SK-N-SH (cell line): ENCODE results near the gene TBC1D2B. TPM values are rescaled to one million over a fixed set of nuclear protein-coding genes. Genes with fewer than 3 reads are reported as not detected.

Source experiments
- CTCF ChIA-PET: fragments of 300-600, 350-600 bp; formaldehyde crosslinking; extraction: SDS; loops from one replicate; lab custom pipeline; 2021; lab: Yijun Ruan, JAX
- POLR2A ChIA-PET: fragments of 350-600 bp; sonication (Branson Sonifier 250); formaldehyde crosslinking; extraction: SDS; loops from one replicate; lab custom pipeline; 2020; ENCODE audit warnings: antibody characterized with exemption, inconsistent platforms; lab: Yijun Ruan, JAX
- DNase-seq: peaks from one replicate; pipeline ENCODE4 v3.0.0; 2012
- H2AFZ ChIP-seq: fragments of 200-600 bp; sonication (generic); 2 replicates; pipeline ENCODE4 v1.8.1; 2016; ENCODE audit warnings: antibody characterized with exemption, mild to moderate bottlenecking, low read depth
- H3F3A ChIP-seq: fragments of 200-600 bp; sonication (generic); replicated peaks from 2 replicates; pipeline ENCODE3; 2016; ENCODE audit warnings: antibody characterized with exemption, mild to moderate bottlenecking; ENCODE audit not compliant: insufficient read depth
- H3K27ac ChIP-seq, 2 experiments: fragments of 200-500 bp in 1 of 2; fragments of 200-600 bp in 1 of 2; sonication (Bioruptor generic) in 1 of 2; sonication (generic), shearing (Covaris generic) in 1 of 2; 2 replicates each; pipeline versions ENCODE4 v1.5.1 to v1.6.1; 2014 to 2016; ENCODE audit warnings: low read depth in 2 of 2, inconsistent platforms in 1 of 2, low read length in 1 of 2, mild to moderate bottlenecking in 1 of 2, mixed read lengths in 1 of 2
- H3K27me3 ChIP-seq: fragments of 200-600 bp; sonication (generic), shearing (Covaris generic); 2 replicates; pipeline ENCODE4 v1.6.1; 2016; ENCODE audit warnings: mixed run types; ENCODE audit not compliant: insufficient read depth
- H3K36me3 ChIP-seq, 2 experiments: fragments of 200-500 bp in 1 of 2; fragments of 200-600 bp in 1 of 2; sonication (Bioruptor generic) in 1 of 2; sonication (generic) in 1 of 2; replicated peaks in 1 of 2; 2 replicates each; pipeline versions ENCODE3 to v1.5.1; 2014 to 2016; ENCODE audit warnings: low read length in 1 of 2, mild to moderate bottlenecking in 1 of 2; ENCODE audit not compliant: insufficient read depth in 2 of 2, control insufficient read depth in 1 of 2
- H3K4me1 ChIP-seq, 2 experiments: fragments of 200-500 bp in 1 of 2; fragments of 200-600 bp in 1 of 2; sonication (Bioruptor generic) in 1 of 2; sonication (generic), shearing (Covaris generic) in 1 of 2; 2 replicates each; pipeline versions ENCODE4 v1.5.1 to v1.6.1; 2014 to 2016; ENCODE audit warnings: low read depth in 1 of 2, low read length in 1 of 2, mixed run types in 1 of 2; ENCODE audit not compliant: insufficient read depth in 2 of 2, control insufficient read depth in 1 of 2
- H3K4me2 ChIP-seq: fragments of 200-600 bp; sonication (generic), shearing (Covaris generic); 2 replicates; pipeline ENCODE4 v1.6.1; 2017; ENCODE audit warnings: mixed run types
- H3K4me3 ChIP-seq, 2 experiments: fragments of 200-500 bp in 1 of 2; fragments of 200-600 bp in 1 of 2; sonication (Bioruptor generic) in 1 of 2; sonication (generic), shearing (Covaris generic) in 1 of 2; 2 replicates each; pipeline versions ENCODE4 v1.5.1 to v1.8.1; 2014 to 2016; ENCODE audit warnings: low read depth in 2 of 2, inconsistent platforms in 1 of 2, low read length in 1 of 2, mild to moderate bottlenecking in 1 of 2, mixed read lengths in 1 of 2, moderate library complexity in 1 of 2
- H3K79me2 ChIP-seq: fragments of 200-600 bp; sonication (generic); 2 replicates; pipeline ENCODE4 v1.8.1; 2017; ENCODE audit warnings: mild to moderate bottlenecking; ENCODE audit not compliant: insufficient read depth
- H3K9ac ChIP-seq: fragments of 200-600 bp; sonication (generic); 2 replicates; pipeline ENCODE4 v1.6.1; 2017; ENCODE audit warnings: mixed run types
- H3K9me2 ChIP-seq: fragments of 200-600 bp; sonication (generic); 2 replicates; pipeline ENCODE4 v1.6.1; 2017; ENCODE audit warnings: mixed run types
- H3K9me3 ChIP-seq: fragments of 200-600 bp; sonication (generic); 2 replicates; pipeline ENCODE4 v1.6.1; 2017; ENCODE audit warnings: mixed run types, mild to moderate bottlenecking, moderate library complexity
- H4K20me1 ChIP-seq: fragments of 200-600 bp; sonication (generic); 2 replicates; pipeline ENCODE4 v1.6.1; 2017; ENCODE audit warnings: mild to moderate bottlenecking, mixed run types; ENCODE audit not compliant: insufficient read depth
- CTCF ChIP-seq: fragments of 200-600 bp; sonication (generic); IDR thresholded peaks from 2 replicates; pipeline ENCODE4 v1.6.1; 2017; ENCODE audit warnings: antibody characterized with exemption, mild to moderate bottlenecking, moderate library complexity
- ELF1 ChIP-seq: IDR thresholded peaks from 2 replicates; pipeline ENCODE4 v1.4.0; 2012
- EP300 ChIP-seq, 2 experiments: IDR thresholded peaks; 2 replicates each; pipeline versions ENCODE4 v1.4.0 to v1.6.1; 2012; ENCODE audit warnings: borderline replicate concordance in 1 of 2, low read depth in 1 of 2, low read length in 1 of 2
- EZH2phosphoT487 ChIP-seq: fragments of 200-600 bp; sonication (generic); IDR thresholded peaks from 2 replicates; pipeline ENCODE4 v1.6.1; 2017; ENCODE audit warnings: low read depth, mixed run types, mild to moderate bottlenecking, antibody characterized with exemption, moderate library complexity, borderline replicate concordance
- FOXJ3 ChIP-seq: sonication (generic); formaldehyde crosslinking; IDR thresholded peaks from 2 replicates; pipeline ENCODE4 v1.5.1; 2020; ENCODE audit warnings: mild to moderate bottlenecking, missing genetic modification reagents
- GATA2 ChIP-seq: sonication (generic); formaldehyde crosslinking; IDR thresholded peaks from 2 replicates; pipeline ENCODE4 v1.5.0; 2020; ENCODE audit warnings: mild to moderate bottlenecking, missing genetic modification reagents
- MEF2A ChIP-seq: IDR thresholded peaks from 2 replicates; pipeline ENCODE4 v1.4.0; 2012; ENCODE audit warnings: low read depth, borderline replicate concordance
- MXI1 ChIP-seq: IDR thresholded peaks from 2 replicates; pipeline ENCODE4 v1.6.1; 2012; ENCODE audit warnings: mild to moderate bottlenecking, low read depth, low read length, improper control_type of control experiment
- NRF1 ChIP-seq: IDR thresholded peaks from 2 replicates; pipeline ENCODE4 v1.6.1; 2012; ENCODE audit warnings: low read depth, mild to moderate bottlenecking, low read length
- POLR2AphosphoS5 ChIP-seq: IDR thresholded peaks from 2 replicates; pipeline ENCODE4 v1.6.1; 2012; ENCODE audit warnings: low read depth, low read length
- RFX5 ChIP-seq: IDR thresholded peaks from 2 replicates; pipeline ENCODE4 v1.6.1; 2012; ENCODE audit warnings: mild to moderate bottlenecking, improper control_type of control experiment, low read length
- RXRA ChIP-seq: IDR thresholded peaks from 2 replicates; pipeline ENCODE4 v1.4.0; 2012; ENCODE audit warnings: low read depth, mild to moderate bottlenecking, borderline replicate concordance
- SIN3A ChIP-seq: IDR thresholded peaks from 2 replicates; pipeline ENCODE4 v1.6.1; 2012; ENCODE audit warnings: low read depth, mild to moderate bottlenecking, low read length, moderate library complexity, borderline replicate concordance
- SMC3 ChIP-seq: IDR thresholded peaks from 2 replicates; pipeline ENCODE4 v1.6.1; 2012; ENCODE audit warnings: low read depth, low read length, improper control_type of control experiment
- TAF1 ChIP-seq: IDR thresholded peaks from 2 replicates; pipeline ENCODE4 v1.6.1; 2012; ENCODE audit warnings: low read depth, mild to moderate bottlenecking, low read length, moderate library complexity, borderline replicate concordance
- TCF12 ChIP-seq: IDR thresholded peaks from 2 replicates; pipeline ENCODE4 v1.4.0; 2012
- TEAD4 ChIP-seq: IDR thresholded peaks from 2 replicates; pipeline ENCODE4 v1.4.0; 2012; ENCODE audit warnings: mild to moderate bottlenecking, borderline replicate concordance; ENCODE audit not compliant: insufficient read depth
- USF1 ChIP-seq: IDR thresholded peaks from 2 replicates; pipeline ENCODE4 v1.4.0; 2012; ENCODE audit warnings: low read depth, borderline replicate concordance
- YY1 ChIP-seq: IDR thresholded peaks from 2 replicates; pipeline ENCODE4 v1.4.0; 2012; ENCODE audit warnings: low read depth, mild to moderate bottlenecking
- WGBS: methylation state at CpG from one replicate; pipeline ENCODE4 v1.1.6; 2017; ENCODE audit warnings: low lambda C conversion rate; 5-methylcytosine and 5-hydroxymethylcytosine counted together
- polyA plus RNA-seq, 3 experiments: library from polyadenylated mRNA; depleted of rRNA; stranded (reverse); fragments of >200 nt; gene quantifications; 2 replicates each; pipeline ENCODE4 v1.2.3, GENCODE V29; 2012
- TF ChIP-seq, protein P1 (sequence below): IDR thresholded peaks from 2 replicates; pipeline ENCODE4; 2012
- TF ChIP-seq, protein P2 (sequence below): IDR thresholded peaks from 2 replicates; pipeline ENCODE4 v1.4.0; 2012; ENCODE audit warnings: low read depth

TBC1D2B gene
- polyA plus RNA-seq, 1 of the 3 experiments (the other 2 are of a cell fraction): 19.0 TPM

GRCh38 chr15:77983091-77983707 is 94.3 kb downstream of the TBC1D2B start:
- Histone ChIP-seq H3K36me3 (no peaks in the 10 kb centered on the region), H3K9ac (no peak overlapping the region), H3K4me1 (peaks cover 0 to 37% of the 10 kb centered on the region in 2 experiments; a peak in 1 of 4 replicates), H2AFZ (no peak overlapping the region), H3K9me2 (no peaks in the 10 kb centered on the region), H3K27me3 (no peaks in the 10 kb centered on the region), H3K27ac (no peak overlapping the region), H3K9me3 (no peaks in the 10 kb centered on the region), H3F3A (no peaks in the 10 kb centered on the region), H3K4me2 (no peak overlapping the region), H3K4me3 (no peak overlapping the region), H4K20me1 (no peaks in the 10 kb centered on the region), H3K79me2 (no peaks in the 10 kb centered on the region)
- DNase-seq: no peak
- no peak for TF ChIP-seq NRF1
- no peak for TF ChIP-seq POLR2AphosphoS5
- TF ChIP-seq MXI1: no peak
- TF ChIP-seq FOXJ3 (CRISPR knock-in tag): no peak
- no peak for TF ChIP-seq EP300 (IDR thresholded peaks at IDR 0.05; ENCODE audit: borderline replicate concordance in 1 of 2, low read depth in 1 of 2, low read length in 1 of 2)
- TF ChIP-seq GATA2 (CRISPR knock-in tag): no peak
- no peak for TF ChIP-seq EZH2phosphoT487
- no peak for TF ChIP-seq CTCF
- TF ChIP-seq, protein P1, sequence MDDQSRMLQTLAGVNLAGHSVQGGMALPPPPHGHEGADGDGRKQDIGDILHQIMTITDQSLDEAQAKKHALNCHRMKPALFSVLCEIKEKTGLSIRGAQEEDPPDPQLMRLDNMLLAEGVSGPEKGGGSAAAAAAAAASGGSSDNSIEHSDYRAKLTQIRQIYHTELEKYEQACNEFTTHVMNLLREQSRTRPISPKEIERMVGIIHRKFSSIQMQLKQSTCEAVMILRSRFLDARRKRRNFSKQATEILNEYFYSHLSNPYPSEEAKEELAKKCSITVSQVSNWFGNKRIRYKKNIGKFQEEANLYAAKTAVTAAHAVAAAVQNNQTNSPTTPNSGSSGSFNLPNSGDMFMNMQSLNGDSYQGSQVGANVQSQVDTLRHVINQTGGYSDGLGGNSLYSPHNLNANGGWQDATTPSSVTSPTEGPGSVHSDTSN: no peak
- no peak for TF ChIP-seq YY1
- POLR2A ChIA-PET: no interaction called here
- CTCF ChIA-PET: interaction anchor here (0.7 to 3.8 kb wide), 4 partner anchors 17 to 130 kb away, joined by 3 to 14 read pairs (median 6); no protein-coding TSS in a partner anchor
- WGBS: 100% methylated on average over 5 of the region's 10 CpGs

DNA sequence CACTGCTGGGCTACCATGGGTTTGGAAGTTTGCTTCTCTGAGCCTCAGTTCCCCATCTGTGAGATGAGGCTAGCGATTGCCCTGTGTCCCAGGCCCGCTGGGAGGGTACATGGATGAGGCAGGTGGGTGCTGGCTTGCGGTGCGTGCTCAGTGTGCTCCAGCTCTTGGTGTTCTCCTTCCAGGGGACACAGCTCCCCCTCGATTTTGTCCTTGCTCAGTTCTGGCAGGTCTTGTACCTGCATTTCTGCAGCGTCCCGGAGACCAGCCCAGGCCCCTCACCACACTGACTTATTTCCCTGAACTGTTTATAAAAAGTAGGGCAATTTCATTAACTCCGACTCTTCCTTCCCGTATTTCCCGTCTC is 95.4 kb downstream of the TBC1D2B start:
- Histone ChIP-seq H4K20me1 (no peaks in the 10 kb centered on the region), H3K36me3 (no peaks in the 10 kb centered on the region), H3F3A (no peaks in the 10 kb centered on the region), H3K9me2 (no peaks in the 10 kb centered on the region), H2AFZ (no peak overlapping the region), H3K79me2 (no peaks in the 10 kb centered on the region), H3K4me1 (peaks cover 0 to 30% of the 10 kb centered on the region in 2 experiments; a peak in 1 of 4 replicates), H3K9ac (no peak overlapping the region), H3K9me3 (no peaks in the 10 kb centered on the region), H3K4me2 (no peak overlapping the region), H3K27ac (no peak overlapping the region), H3K4me3 (no peak overlapping the region), H3K27me3 (no peaks in the 10 kb centered on the region)
- no peak for DNase-seq
- ChIA-PET CTCF (interaction anchor here (2.5 kb wide), 1 partner anchor 126 kb away, joined by 9 read pairs; no protein-coding TSS in a partner anchor), POLR2A (no interaction called here)
- 72% methylated on average over 10 of the region's 10 CpGs for WGBS
- TF ChIP-seq ELF1: no peak
- no peak for TF ChIP-seq RXRA
- no peak for TF ChIP-seq MEF2A
- no peak for TF ChIP-seq EP300 (IDR thresholded peaks at IDR 0.05; ENCODE audit: borderline replicate concordance in 1 of 2, low read depth in 1 of 2, low read length in 1 of 2)
- no peak for TF ChIP-seq USF1
- TF ChIP-seq SMC3: no peak
- TF ChIP-seq RFX5: no peak
- no peak for TF ChIP-seq TAF1
- TF ChIP-seq FOXJ3 (CRISPR knock-in tag): no peak
- no peak for TF ChIP-seq TCF12
- no peak for TF ChIP-seq TEAD4
- no peak for TF ChIP-seq GATA2 (CRISPR knock-in tag)
- TF ChIP-seq SIN3A: no peak
- TF ChIP-seq, protein P2, sequence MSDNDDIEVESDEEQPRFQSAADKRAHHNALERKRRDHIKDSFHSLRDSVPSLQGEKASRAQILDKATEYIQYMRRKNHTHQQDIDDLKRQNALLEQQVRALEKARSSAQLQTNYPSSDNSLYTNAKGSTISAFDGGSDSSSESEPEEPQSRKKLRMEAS: no peak
- TF ChIP-seq, protein P1: no peak
